HG03095 (cell line): ENCODE measurements around the gene BCAS3.
"Not testable (repeated sequence)": the region's sequence is repeated elsewhere in the genome, so short reads cannot be mapped to it uniquely, and the experiment has no call there.

ENCODE experiments used
- ATAC-seq: cut with Tn5 transposase; IDR thresholded peaks from one replicate; pipeline ENCODE4 v1.9.1; 2021; ENCODE audit warnings: moderate library complexity; ENCODE audit not compliant: unreplicated experiment

Gene BCAS3

DNA sequence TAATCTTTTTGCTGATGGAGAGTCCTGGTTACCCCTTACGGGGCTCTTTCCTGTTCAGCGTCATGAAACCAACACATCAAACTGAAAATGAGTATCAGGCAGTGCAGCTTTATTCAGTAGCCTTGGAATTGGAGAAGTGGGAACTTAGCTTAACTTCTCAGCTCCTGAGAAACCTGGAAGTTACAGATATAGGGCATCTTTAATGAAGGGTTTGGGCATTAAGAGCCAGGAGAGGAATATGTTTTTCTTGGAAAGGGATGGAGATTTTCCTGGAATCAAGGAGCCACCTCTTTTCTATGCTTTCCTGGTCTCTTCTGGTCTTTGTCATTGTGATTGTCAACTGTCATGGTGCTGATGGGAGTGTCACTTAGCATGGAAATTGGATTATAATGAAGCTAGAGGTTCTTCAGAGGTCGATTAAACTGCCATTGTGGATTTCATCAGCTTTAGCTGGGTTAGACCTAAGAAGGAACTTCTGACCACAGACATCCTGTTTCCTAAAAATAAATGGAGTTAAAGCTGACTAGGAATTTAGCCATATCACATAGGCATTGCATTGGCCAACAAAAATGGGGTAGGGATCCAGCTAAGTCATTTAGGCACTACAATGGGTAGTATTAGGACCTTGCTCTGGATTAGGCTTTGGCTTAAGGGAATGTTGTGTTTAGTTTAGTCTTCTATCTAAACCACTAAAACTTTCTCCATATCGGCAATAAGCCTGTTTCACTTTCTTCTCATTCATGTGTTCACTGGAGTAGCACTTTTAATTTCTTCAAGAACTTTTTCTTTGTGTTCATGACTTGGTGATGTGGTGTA, 186.4 kb downstream of the BCAS3 start:
- no peak for ATAC-seq

DNA sequence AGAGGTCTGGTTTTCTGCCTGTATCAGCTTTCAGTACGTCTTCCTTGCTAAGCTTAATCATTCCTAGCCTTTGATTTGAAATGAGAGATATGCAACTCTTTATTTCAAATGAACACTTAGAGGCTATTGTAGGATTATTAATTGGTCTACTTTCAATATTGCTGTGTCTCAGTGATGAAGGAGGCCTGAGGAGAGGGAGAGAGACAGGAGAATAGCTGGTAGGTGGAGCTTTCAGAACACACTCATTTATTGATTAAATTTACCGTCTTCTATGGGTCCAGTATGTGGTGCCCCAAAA, 187.0 kb downstream of the BCAS3 start:
- ATAC-seq = no peak

DNA sequence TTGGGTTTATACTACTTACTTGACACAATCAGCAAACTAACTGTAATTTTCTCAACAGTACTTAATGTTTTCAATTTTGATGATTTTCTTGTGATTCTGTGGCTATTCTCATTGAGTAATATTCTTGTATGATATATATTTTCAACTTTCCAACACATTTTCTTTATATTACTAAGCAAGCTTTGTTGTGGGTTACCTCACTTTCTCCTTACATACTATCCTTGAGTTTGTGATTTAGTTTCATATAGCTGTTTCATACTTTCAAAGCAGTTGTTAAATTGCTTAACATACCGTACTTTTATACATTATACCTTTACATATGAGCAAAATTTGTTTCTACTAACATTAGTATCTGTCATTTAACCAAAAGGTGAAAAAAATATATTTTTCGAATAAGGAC, 197.1 kb downstream of the BCAS3 start:
- ATAC-seq = no peak

DNA sequence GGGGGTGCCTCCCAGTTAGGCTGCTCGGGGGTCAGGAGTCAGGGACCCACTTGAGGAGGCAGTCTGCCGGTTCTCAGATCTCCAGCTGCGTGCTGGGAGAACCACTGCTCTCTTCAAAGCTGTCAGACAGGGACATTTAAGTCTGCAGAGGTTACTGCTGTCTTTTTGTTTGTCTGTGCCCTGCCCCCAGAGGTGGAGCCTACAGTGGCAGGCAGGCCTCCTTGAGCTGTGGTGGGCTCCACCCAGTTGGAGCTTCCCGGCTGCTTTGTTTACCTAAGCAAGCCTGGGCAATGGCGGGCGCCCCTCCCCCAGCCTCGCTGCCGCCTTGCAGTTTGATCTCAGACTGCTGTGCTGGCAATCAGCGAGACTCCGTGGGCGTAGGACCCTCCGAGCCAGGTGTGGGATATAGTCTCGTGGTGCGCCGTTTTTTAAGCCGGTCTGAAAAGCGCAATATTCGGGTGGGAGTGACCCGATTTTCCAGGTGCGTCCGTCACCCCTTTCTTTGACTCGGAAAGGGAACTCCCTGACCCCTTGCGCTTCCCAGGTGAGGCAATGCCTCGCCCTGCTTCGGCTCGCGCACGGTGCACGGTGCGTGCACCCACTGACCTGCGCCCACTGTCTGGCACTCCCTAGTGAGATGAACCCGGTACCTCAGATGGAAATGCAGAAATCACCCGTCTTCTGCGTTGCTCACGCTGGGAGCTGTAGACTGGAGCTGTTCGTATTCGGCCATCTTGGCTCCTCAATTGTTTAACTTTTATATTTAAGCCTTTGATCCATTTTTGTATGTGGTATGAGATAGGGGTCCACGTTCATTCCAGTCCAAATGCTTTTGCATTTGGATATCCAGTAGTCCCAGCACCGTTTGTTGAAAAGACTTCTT, 209.3 kb downstream of the BCAS3 start:
- ATAC-seq = not testable (repeated sequence)

DNA sequence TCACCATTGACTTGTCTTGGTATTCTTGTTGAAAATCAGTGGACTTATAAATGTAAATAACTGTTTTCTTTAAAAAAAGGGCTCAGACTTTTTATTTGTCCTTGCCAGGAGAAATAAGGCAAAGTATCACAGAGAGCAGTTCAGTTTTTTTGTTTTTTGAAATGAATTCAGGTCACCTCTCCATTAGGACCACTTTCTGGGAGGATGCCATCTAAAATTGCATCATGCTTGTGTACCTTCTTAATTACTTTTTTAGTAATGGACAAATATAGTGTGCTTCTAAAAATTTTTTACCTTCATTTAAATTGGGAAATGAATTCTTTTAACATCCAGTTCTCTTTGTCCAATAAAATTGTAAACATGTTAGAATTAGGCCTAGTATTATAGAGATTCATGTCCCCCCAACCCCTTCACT, 210.0 kb downstream of the BCAS3 start:
- no peak for ATAC-seq

DNA sequence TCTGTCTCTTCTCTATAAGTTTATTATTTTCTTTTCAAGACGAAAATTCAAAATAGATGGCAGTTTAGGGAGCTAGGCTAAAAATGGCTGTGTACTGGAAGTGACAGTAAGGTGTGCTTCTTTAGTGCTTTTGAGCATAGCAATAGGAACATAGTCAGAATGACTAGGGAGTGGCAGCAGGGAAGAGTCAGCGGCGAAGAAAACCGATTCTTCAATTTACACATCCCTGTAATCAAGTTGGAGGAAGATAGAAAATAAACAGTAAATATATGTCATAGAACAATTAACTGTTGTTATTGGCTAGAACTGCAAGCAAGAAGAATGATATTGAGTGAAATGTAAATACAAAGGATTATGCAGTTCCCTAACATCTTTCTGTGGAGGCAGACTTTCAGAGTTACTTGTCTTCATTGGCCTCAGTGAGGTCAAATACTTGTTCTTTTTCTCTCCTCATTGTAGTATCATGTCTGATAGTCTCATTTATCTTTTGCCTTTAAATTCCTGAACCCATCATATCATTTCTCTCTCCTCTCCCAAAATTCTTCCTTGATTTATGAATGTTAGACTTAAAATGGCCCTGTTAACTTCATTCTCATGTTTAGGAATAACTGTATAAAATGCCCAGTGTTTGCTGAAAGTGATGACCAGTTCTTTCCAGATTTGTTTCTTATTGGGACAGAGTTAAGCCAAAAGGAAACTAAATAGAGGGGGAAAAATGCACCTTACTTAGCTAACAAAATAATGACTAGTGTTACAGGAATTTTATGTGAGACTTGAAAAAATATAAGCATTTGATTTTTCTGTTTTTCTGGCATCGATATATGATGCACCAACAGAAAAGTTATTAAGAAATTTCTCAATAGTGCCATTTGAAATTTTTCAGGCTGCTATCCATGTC, 211.4 kb downstream of the BCAS3 start:
- no peak for ATAC-seq

DNA sequence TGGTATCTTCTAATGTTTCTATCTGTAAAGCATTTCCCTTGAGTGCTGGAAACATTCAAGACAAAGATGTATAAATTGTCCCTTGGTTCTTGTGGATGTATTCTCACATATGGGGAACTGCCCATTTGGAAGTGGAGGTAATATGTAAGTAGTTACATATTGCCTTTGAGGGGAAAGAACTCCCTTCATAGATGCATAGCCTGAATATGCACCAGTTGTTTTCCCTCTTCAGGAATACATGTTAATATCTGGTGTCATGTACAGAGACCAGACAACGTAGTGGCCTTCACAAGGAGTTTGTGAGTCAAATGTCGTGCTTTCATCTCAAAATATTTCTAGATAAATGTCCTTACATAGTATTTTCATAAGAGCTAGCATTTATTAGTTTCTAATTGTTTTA, 213.5 kb downstream of the BCAS3 start:
- ATAC-seq = no peak

DNA sequence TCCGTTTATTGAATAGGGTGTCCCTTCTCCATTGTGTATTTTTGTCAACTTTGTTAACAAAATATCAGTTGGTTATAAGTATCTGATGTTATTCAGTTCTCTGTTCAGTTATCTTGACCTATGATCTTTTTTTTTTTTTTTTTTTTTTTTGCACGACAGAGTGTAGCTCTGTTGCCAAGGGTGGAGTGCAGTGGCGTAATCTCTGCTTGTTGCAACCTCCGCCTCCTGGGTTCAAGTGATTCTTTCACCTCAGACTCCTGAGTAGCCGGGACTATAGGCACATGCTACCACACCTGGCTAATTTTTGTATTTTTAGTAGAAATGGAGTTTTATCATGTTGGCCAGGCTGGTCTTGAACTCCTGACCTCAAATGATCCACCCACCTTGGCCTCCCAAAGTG, 215.8 kb downstream of the BCAS3 start:
- no peak for ATAC-seq

DNA sequence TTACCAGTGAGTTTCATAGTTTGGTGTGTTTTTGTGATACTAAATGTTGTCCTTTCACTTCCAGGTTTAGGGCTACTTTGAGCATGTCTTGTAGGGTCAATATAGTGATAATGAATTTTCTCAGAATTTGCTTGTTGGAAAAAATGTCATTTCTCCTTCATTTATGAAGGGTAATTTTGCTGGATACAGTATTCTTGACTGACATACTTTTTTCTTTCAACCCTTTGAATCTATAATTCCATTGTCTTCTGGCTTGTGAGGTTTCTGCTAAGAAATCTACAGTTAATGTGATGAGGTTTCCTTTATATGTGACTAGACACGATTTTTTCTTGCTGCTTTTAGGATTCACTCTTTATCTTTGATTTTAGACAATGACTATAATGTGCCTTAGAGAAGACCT, 219.3 kb downstream of the BCAS3 start:
- ATAC-seq = no peak

DNA sequence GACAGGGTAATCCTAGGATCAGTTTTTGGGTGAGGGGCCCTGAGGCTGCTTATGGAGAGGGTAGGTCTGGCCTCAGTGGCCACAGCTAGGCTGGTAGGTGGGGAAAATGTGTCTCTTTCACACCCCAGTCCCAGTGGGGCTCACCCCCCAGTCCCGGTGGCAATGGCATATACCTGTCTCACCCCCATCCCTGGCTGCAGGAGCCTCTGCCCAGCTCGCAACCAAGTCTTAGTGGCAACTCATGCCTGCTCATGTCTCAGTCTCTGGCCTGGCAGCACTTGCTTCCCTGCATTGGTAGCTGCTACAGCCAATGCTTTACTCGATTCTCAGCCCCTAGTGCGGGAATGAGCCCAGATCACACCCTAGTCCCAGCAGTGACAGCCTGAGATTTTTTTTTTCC, 221.5 kb downstream of the BCAS3 start:
- no peak for ATAC-seq

DNA sequence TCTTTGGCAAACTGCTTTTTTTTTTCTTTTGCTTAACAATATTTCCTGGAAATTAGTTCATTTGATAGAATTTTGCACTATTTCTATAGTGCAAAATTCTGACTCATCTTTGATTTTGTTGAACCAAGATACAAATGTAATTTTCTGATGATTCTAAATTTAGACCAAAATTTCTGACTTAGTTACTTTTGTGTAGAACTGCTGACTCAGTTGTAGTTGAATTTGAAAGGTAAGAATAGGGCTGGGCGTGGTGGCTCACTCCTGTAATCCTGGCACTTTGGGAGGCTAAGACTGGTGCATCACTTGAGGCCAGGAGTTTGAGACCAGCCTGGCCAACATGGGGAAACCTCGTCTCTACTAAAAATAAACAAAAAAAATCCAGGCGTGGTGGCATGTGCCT, 223.0 kb downstream of the BCAS3 start:
- ATAC-seq = no peak

DNA sequence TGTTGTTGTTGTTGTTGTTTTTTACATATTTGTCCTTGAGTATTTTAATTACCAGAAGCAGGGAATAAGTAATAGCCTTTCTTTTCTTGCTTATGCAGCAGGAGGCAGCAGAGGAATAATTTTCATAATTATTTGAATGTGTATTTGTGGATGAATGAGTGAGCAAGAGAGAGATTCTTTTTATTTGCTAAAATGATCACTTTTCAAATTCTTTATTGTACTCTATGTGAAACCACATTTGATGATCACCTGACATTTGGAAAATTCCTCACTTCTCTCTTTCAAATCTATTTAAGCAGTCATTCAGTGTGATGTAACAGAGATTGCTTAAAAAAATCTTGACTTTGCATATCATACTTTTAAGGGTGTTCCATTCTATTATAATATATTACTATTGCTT, 223.6 kb downstream of the BCAS3 start:
- ATAC-seq = no peak

DNA sequence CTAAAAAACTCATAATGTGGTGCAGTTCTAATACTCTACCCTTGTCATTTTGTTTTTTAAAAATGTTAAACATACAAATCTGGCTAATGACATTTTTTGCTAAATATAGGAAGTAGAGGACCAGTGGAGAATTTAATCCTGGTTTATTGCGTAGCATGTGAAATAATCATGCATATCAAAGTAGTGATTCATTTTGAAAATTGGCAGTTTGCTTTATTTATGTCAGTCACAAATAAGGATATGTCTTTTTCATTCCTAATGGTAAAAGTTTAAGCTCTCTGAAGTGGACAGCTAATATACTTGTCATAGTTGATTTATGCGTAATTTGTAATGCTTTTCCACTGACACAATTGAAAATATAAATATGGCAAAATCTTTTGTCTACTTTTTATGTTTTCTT, 224.2 kb downstream of the BCAS3 start:
- no peak for ATAC-seq

DNA sequence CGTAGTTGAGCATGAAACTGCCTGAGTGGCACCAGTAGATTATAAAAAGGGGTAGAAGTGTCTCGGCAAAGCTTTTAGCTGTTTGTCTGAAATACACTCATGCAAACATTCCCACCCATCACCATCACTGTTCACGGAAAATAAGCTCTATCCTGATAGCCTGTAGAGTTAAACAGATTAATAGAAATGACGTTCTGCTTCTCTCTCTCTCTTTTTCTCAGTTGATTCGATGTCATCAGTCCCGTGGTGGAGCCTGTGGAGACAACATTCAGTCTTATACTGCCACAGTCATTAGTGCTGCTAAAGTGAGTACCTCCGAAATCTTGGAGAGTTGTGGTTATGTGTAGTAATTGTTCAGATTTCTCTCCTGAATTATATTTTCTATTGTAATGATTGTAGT, 224.7 kb downstream of the BCAS3 start:
- ATAC-seq = no peak

DNA sequence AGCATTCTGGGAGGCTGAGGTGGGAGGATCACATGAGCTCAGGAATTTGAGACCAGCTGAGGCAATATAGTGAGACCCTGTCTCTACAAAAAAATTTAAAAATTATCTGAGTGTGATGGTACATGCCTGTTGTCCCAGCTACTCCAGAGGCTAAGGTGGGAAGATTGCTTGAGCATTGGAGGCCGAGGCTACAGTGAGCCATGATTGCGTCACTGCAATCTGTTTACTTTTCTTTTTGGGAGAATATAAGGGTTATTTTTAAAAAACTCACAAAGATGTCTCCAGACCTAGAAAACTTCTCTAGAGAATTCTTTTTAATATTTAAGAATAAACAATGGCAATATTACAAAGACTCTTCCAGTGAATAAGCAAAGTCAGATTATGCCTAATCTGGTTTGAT, 226.9 kb downstream of the BCAS3 start:
- no peak for ATAC-seq

DNA sequence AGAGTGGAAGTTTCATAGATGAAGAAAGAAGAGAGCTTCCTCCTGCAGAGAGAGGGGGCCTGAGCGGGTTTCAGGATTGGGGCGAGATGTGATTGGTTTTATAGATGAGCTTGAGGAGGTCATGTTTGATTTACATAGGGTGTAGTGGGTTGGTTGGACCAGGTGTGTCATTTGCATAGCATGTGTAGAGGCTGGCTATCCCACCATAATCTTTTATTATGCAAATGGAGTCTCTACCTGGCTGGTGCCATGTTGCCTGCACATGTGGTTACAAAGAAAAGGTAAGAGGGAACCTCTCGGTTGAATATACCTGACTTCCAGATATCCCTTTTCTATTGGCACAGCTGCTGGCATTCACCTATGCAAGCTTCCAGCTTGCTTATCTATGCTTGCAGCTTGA, 228.1 kb downstream of the BCAS3 start:
- no peak for ATAC-seq

DNA sequence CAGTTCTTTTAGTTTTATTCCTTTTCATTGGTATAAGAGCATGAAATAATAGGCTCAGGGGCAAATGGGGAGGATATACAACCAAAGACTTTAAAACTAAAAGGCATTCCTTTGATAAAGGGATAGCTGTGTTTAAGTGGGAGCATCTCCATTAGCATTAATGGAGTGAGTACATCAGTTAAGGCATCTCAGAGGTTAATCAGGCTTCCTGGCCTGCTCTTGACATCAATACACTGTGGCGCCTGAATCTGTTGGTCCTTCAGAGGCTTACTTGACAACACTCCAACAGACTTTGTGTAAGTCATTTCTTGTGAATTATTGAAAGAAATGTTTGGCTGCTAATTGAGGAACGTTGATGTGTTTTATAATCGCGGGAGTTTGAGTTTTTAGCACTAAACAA, 230.7 kb downstream of the BCAS3 start:
- no peak for ATAC-seq

DNA sequence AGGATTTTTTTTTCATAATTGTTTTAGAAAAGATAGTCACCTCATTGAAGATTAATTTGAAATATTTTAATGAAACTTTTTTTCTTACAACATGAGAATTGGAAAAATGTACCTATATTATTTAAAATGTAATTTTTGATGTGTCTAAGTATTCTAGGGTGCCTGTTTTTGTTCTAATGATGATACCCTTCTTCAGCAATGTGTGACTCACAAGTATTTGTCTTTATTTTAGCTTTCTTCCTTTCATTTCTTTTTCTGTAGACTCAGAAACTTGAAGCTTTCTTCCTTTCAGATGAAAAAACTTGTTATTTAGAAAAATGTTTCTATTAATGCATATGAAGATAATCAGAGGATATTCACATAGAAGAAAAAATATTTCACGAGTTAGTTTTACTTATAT, 231.8 kb downstream of the BCAS3 start:
- ATAC-seq = no peak

DNA sequence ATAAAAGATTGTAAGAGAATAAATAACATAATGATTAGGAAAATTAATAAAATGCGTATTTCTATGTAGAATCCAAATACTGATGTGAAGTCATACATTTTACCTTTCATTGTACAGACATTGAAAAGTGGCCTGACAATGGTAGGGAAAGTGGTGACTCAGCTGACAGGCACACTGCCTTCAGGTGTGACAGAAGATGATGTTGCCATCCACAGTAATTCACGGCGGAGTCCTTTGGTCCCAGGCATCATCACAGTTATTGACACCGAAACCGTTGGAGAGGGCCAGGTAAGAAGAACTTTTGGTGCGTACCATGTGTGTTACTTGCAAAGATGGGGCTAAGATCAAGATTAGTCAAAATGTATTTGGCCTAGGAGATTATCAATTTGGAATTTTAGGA, 232.8 kb downstream of the BCAS3 start:
- ATAC-seq = no peak

DNA sequence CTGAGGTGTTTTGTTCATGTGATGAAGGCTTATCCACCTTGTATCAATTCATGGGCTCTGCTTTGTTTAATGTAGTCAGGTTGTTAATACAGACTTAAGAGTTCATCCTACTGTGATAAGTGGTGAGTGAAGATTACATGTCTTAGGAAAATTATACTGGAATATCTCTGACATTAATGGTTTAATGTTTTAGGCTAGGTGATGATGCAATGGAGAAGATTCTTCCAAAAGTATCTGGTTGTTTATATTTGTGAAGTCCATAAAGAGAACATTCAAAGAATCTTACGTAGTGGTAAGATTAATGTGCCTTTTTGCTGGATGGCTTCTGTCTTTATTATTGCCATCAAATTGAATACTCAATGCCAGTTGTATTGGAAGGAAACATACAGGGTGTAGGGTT, 236.4 kb downstream of the BCAS3 start:
- no peak for ATAC-seq

DNA sequence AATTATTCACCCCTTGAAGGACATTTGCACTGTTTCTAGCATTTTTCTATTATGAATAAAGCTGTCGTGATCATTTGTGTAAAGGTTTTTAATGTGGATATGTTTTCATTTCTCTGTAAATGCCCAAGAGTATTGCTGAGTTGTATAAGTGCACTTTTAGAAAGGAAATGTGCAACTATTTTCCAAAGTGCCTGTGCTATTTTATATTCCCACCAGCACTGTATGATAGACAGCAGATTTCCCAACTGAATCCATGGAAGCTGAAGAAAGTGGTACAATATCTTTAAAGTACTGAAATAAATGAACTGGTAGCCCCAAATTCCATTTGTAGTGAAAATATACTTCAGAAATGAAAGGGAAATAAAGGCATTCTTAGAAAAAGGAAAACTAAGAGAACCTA, 238.4 kb downstream of the BCAS3 start:
- ATAC-seq = no peak
